Stimulated activated CD4-positive, alpha-beta T cell treated with anti-CD3 and anti-CD28 coated beads, Interleukin-1b, Interleukin-23, amount 100 ng/mL, for 4 hours (primary cell): ENCODE data around the gene TMEM212.
"Not testable (repeated sequence)": the region's sequence is repeated elsewhere in the genome, so short reads cannot be mapped to it uniquely, and the experiment has no call there.

Experiments
- DNase-seq, 2 donors: peaks; one replicate each; pipeline ENCODE4 v3.0.0-alpha.2; 2020; ENCODE audit warnings: low read depth in 2 of 2

TMEM212 gene

GRCh38 chr3:171890398-171890797, 47.2 kb downstream of the TMEM212 start:
- DNase-seq, result no peak

- no peak for DNase-seq
Measured at GRCh38 chr3:171892457-171892856, 49.3 kb downstream of the TMEM212 start.

DNA sequence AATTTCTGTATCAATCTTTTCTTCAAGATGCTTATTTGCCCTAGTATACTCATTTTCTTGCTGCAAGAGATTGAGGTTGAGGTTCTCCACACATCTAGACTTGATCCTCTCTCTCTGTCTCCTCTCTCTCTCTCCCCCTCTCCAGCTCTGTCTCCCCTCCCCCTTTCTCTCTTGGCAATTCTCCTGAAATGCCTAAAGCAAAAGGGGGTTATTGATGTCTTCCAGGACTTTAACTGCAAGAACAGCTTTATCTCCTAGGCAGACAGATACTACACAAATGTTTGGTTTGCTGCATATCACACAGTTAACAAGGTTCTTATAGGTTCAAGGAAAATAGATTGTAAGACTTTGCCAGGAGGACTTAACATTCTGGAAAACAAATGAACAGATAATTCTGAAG, 52.1 kb downstream of the TMEM212 start:
- no peak for DNase-seq

DNA sequence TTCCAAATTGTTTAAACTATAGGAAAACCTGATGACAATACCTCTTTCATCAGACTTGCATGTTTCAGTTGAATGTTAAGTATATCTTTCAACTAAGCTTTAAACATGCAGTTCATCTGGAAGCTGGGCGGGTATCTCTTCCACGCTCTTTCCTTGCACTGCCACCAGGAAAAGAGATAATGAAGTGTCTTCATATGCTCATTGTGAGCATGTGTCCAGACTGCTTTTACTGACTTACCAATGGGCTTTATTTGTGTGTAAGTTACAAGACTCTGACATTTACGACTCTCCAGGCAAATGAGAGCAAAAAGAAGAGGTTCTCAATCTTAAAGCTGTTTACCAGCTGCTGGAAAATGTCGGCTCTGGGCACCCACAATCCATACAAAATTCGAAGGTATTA, 52.8 kb downstream of the TMEM212 start:
- DNase-seq, result no peak

GRCh38 chr3:171896316-171896715, 53.2 kb downstream of the TMEM212 start:
- DNase-seq, result no peak

GRCh38 chr3:171898192-171898591, 55.0 kb downstream of the TMEM212 start:
- no peak for DNase-seq

- no peak for DNase-seq
Measured at GRCh38 chr3:171900446-171900845, 57.3 kb downstream of the TMEM212 start.

DNA sequence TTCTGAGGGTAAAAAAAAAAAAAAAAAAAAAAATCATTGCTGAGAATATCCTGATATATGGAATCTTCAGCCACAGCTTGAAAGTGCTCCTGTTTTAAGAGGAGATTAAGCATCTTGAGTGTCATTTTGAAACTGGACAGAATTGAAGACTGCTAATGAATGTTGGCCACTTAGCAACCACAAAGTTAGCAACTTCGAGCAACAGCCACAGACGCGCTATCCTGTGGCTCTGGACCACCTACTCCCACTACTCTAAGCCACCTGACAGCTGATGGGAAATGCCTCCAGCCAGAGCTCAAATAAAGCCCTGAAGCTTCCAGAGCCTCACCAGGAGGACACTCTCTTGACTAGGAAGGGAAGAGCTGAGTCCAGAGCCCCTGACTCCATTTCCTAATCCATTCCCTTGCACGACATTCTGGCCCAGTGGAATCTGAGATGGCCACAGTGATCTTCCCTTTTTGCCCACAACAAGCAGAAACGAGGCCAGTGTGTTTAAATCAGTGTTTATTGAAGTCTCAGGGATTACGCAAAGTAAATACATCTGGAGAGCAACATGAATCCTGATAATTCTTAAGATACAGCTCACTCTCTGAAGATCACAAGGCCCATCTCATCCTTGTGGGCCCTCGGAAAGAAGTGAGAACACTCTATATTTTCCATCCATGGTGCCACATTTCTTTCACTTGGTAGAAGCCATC, 58.6 kb downstream of the TMEM212 start:
- no peak for DNase-seq

- DNase-seq, result no peak
Measured at GRCh38 chr3:171904829-171905228, 61.7 kb downstream of the TMEM212 start.

GRCh38 chr3:171906503-171906902, 63.4 kb downstream of the TMEM212 start:
- DNase-seq, result not testable (repeated sequence)

GRCh38 chr3:171906951-171907676, 64.0 kb downstream of the TMEM212 start:
- DNase-seq, result no peak

GRCh38 chr3:171907761-171908160, 64.6 kb downstream of the TMEM212 start:
- DNase-seq, result no peak

DNA sequence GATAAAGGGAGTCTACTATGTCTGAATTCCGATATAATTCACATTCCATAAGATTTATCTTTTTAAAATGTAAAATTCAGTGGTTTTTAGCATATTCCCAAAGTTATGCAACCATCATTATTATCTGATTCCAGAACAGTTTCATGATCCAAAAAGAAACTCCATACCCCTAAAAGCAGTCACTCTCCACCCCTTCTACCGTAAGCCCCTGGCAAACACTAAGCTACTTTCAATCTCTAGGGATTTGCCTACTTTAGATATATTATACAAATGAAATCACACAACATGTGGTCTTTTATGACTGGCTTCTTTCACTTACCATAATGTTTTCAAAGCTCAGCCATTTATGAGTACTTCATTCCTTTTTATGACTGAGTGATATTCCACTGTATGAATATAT, 65.6 kb downstream of the TMEM212 start:
- no peak for DNase-seq
